NCI-H1417 treated with DMSO at 0.1 percent for 48 hours (cell line): ENCODE results near the gene USP1.
A peak's percentile ranks its signal among the peaks of the same experiment; 100 is the strongest.

Experiments used
- DNase-seq: peaks from one replicate; lab custom pipeline; 2025; lab: John Stamatoyannopoulos, UW

USP1 gene

DNA sequence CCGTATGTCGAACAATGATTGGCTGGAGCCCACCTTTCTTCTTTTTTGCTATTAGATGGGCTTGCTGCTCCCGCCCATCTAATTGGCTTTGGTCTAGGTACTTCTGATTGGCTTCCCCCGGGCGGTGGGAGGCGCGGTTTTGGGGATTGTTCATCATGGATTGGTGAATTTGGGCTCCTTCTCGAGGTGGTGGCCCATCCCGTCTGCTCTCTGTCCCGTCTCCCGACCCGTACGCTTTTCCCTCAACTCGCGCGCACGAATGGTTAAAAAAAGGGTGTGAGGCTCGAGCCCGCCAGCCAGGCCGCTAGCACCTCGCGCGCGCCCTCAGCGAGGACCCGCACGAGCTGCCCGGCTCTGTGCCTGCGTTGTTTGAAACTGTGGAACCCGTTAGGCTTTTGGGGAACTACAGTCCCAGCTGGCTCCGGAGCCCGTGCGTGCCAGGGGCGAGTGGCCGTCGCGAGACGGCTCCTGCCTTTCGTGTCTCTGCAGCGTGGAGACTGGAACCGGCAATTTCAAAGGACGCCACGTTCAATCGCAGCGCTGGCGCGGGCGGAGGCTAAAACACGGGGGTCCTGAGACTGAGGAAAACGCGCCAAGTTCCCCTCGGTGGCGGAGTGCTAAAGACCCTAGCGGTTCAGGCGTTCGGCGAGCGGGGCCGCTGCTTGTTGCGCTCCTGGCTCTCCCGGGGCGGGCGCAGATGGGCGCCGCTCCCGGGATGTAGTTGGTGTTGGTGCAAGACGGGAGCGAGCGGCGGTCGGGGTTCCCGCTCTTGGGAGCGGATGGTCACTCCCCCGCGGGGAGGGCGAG lies at the start of gene USP1:
USP1 (plus strand) TSS at position 584 of the 807 bp plus-strand sequence. CDS start 2,819 bp downstream, outside the sequence.
- peak; percentile 99 for DNase-seq

- no peak for DNase-seq
Measured at GRCh38 chr1:62389531-62389930, 47.3 kb upstream of the USP1 start.

DNA sequence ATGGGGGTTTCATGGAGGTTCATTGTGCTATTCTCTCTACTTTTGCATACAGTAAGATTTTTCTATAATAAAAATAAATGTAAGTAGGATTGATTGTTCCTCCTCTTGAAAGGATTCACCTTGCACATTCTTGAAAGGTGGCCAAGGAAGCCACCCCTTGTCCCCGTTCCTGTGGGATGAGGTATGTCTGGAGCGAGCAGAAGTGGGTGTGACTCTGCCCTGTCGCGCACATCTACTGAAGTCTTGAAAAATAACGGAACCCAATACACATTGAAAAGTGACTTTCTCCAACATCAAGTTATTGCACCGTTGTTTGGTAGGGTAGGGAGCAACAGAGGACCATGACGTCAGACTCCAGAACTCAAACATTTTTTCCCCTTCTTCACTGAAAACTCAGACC lies 46.8 kb upstream of the USP1 start:
- no peak for DNase-seq

GRCh38 chr1:62391369-62391971 lies 45.4 kb upstream of the USP1 start:
- no peak for DNase-seq

- DNase-seq: no peak
Measured at GRCh38 chr1:62392951-62393350, 43.9 kb upstream of the USP1 start.

DNA sequence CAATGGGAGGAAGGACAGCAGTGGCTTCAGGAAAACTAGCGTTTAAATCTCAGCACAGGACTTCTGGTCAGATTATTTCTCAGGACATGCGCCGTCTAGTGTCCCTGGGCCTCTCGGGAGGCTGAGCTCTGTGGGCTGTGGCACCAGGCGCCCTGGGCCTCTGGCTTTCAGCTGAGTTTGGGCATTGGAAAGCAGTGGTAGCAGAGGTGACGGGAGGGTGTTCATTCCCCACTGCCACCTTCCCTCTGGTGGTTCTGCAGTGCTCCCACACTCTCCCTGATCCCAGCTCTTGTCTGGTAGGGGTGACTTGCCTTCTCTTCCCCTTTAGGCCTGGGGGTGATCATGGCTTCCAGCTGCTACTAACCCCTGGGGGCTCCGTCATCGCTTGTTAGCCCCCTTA lies 42.2 kb upstream of the USP1 start:
- no peak for DNase-seq

GRCh38 chr1:62395291-62395690 lies 41.6 kb upstream of the USP1 start:
- no peak for DNase-seq

GRCh38 chr1:62396871-62397270 lies 40.0 kb upstream of the USP1 start:
- DNase-seq: no peak

DNA sequence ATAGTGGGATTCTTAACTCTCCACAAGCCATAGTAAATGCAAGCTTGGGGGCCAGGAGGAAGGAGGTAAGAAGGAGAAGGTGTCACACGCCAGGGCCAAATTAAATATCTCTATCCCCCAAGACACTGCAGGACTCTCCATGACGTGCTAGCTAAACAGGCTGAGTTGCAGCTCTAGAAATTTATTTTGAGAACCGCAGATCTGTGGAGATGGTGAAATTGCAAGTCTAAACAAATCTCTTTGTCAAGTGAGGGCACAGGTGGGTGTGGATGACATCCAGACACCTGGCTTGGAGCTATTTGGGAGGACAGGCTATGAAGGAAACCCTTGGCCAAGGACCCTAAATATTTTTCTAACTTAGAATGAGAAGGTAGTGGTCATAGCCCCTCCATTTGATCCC lies 39.5 kb upstream of the USP1 start:
- no peak for DNase-seq

- DNase-seq: no peak
Measured at GRCh38 chr1:62398377-62398776, 38.5 kb upstream of the USP1 start.

- peak; percentile 50 for DNase-seq
Measured at GRCh38 chr1:62401034-62401760, 35.7 kb upstream of the USP1 start.

DNA sequence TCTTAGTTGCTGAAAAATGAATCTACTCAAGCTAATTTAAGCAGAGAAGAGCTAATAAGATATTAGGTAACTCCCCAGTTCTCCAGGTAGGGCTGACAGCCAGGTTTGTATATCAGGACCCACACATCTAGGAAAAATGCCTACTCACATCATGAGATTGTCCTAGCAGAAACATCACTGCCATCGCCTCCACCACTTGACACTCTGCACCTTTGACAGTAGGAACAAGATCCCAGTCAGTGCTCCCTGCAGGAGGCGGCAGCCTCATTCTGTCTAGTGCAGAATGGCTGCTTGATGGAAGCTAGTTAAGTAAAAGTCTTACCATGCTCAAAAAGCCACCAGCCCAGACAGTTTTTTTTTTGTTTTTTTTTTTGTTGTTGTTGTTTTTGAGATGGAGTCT lies 31.6 kb upstream of the USP1 start:
- no peak for DNase-seq

- no peak for DNase-seq
Measured at GRCh38 chr1:62406576-62406975, 30.3 kb upstream of the USP1 start.

- peak; percentile 14 for DNase-seq
Measured at GRCh38 chr1:62407398-62408009, 29.3 kb upstream of the USP1 start.

DNA sequence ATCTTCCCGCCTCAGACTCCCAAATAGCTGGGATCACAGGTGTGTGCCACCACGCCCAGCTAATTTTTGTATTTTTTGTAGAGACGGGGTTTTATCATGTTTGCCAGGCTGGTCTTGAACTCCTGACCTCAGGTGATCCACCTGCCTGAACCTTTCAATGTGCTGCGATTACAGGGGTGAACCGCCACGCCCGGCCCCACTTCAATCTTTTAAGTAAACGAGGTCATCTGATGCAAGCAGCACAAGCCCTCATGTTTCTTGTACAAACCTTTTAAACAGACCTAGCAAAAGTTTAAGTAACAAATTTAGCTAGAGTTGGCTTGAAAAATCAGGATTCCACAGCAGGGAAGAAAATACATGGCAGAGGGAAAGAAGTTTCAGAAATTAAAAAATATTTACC lies 21.2 kb upstream of the USP1 start:
- DNase-seq: no peak

GRCh38 chr1:62417351-62417999 lies 19.4 kb upstream of the USP1 start:
- DNase-seq: no peak

- DNase-seq: no peak
Measured at GRCh38 chr1:62420214-62420613, 16.6 kb upstream of the USP1 start.

DNA sequence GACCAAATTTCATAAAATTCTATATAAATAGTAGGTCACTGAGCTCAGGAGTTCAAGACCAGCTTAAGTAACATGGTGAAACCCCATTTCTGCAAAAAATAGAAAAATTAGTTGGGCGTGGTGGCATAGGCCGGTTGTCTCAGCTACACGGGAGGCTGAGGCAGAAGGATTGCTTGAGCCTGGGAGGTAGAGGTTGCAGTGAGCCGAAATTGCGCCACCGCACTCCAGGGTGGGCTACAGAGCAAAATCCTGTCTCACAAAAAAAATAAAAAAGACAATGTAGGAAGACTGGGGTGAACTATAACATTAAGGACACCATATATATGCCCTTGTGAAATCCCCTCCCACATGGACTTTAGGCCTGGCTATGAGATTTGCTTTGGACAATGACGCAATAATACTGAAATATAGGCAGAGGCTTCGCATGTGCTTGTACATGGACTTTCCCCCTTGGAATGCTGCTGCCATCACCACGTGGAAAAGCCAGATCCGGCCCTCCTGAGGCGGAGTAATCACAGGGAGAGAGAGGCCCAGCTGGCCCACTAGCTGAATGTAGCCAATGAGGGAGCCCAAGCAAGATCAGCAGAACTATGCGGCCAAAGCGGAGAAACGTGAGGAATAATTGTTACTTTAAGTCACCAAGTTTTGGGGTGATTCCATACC lies 13.1 kb upstream of the USP1 start:
- DNase-seq: no peak

GRCh38 chr1:62424411-62424810 lies 12.4 kb upstream of the USP1 start:
- no peak for DNase-seq

GRCh38 chr1:62425041-62425440 lies 11.8 kb upstream of the USP1 start:
- no peak for DNase-seq

DNA sequence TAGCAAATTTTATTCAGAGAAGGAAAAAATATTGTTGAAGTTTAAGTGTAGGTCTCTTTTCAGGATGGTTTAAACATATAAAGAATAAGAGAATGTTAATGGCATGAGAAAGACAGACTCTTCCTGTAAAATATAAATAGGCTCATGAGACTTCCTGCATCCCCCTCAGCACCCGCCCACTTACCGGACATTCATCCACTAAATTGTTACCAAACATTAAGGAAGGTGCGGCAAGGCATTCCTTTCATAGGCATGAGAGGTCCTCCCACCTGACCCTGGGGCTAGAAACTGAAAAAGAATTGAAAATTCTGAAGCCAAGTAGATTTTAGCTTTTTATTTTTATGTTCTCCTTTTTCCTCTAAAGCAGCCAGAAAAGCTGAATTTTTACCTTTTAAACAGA lies 10.6 kb upstream of the USP1 start:
- no peak for DNase-seq

- DNase-seq: no peak
Measured at GRCh38 chr1:62426794-62427193, 10.1 kb upstream of the USP1 start.
